Sigmoid colon (tissue), 7 donors: ENCODE data around the gene GJB2. TPM values are rescaled to one million over a fixed set of nuclear protein-coding genes. Genes with fewer than 3 reads are reported as not detected.

Source experiments
- DNase-seq: peaks from one replicate; pipeline ENCODE4 v3.0.0-alpha.2; 2019
- H3K27ac ChIP-seq, 4 donors: fragments of 200-600 bp; sonication (generic); one replicate each; pipeline ENCODE4 v1.5.1; 2016 to 2019; ENCODE audit warnings: mild to moderate bottlenecking in 1 of 4
- H3K27me3 ChIP-seq, 3 donors: fragments of 200-600 bp; sonication (generic); one replicate each; pipeline ENCODE4 v1.5.1; 2019; ENCODE audit warnings: mild to moderate bottlenecking in 1 of 3
- H3K36me3 ChIP-seq, 4 donors: fragments of 200-600 bp; sonication (generic); one replicate each; pipeline ENCODE4 v1.5.1; 2016 to 2019
- H3K4me1 ChIP-seq, 4 donors: fragments of 200-600 bp; sonication (generic); one replicate each; pipeline ENCODE4 v1.5.1; 2017 to 2019
- H3K4me3 ChIP-seq, 4 donors: fragments of 200-600 bp; sonication (generic); one replicate each; pipeline ENCODE4 v1.5.1; 2017 to 2019; ENCODE audit warnings: mild to moderate bottlenecking in 2 of 4, moderate library complexity in 1 of 4
- H3K9me3 ChIP-seq, 4 donors: fragments of 200-600 bp in 3 of 4; sonication (generic) in 3 of 4; one replicate each; pipeline versions ENCODE4 v1.5.1 to v1.6.1; 2013 to 2019
- EP300 ChIP-seq, 4 donors: sonication (generic); formaldehyde crosslinking; IDR thresholded peaks; one replicate each; pipeline ENCODE4 v1.6.1; 2017; ENCODE audit warnings: antibody characterized with exemption in 4 of 4
- POLR2A ChIP-seq, 2 donors: fragments of 450-650 bp; IDR thresholded peaks; one replicate each; pipeline ENCODE4 v1.6.1; 2016; ENCODE audit warnings: antibody characterized with exemption in 2 of 2, mild to moderate bottlenecking in 2 of 2, moderate library complexity in 2 of 2
- POLR2AphosphoS5 ChIP-seq, 4 donors: sonication (generic); formaldehyde crosslinking; IDR thresholded peaks; one replicate each; pipeline ENCODE4 v1.6.1; 2017; ENCODE audit warnings: antibody characterized with exemption in 4 of 4
- WGBS, 2 donors: extraction: QIAGEN DNeasy Blood & Tissue Kit; methylation state at CpG; one replicate each; pipeline ENCODE4 v1.1.7; 2013; 5-methylcytosine and 5-hydroxymethylcytosine counted together
- intact Hi-C: fragments of 100-400 bp; cut with DNase I; formaldehyde crosslinking; loops from one replicate; pipeline ENCODE4 v1.15.1; 2023
- polyA plus RNA-seq, 3 donors: library from polyadenylated mRNA; stranded (reverse); fragments of 200-250 nt; gene quantifications; one replicate each; pipeline ENCODE4 v1.2.3, GENCODE V29; 2013
- total RNA-seq, 4 donors: library from RNA; depleted of rRNA; stranded (reverse); fragments of >200 nt; gene quantifications; one replicate each; pipeline ENCODE4 v1.1.0, GENCODE V29; 2016
- TF ChIP-seq, protein P1 (sequence below), 4 experiments: fragments of 450-650 bp in 3 of 4; fragments of 200-600 bp in 1 of 4; IDR thresholded peaks; one replicate each; pipeline ENCODE4 v1.5.1; 2016 to 2019; ENCODE audit warnings: antibody characterized with exemption in 4 of 4, mild to moderate bottlenecking in 3 of 4, moderate library complexity in 2 of 4
- donor health status: healthy with polysubstance abuse.
- donor health status: Bipolar disorder and iron deficiency.
- donor health status: healthy.

GJB2 gene
- total and polyA plus RNA-seq, 7 donors = 0.49 to 25.9 (median 7.3) TPM; not detected in 3

DNA sequence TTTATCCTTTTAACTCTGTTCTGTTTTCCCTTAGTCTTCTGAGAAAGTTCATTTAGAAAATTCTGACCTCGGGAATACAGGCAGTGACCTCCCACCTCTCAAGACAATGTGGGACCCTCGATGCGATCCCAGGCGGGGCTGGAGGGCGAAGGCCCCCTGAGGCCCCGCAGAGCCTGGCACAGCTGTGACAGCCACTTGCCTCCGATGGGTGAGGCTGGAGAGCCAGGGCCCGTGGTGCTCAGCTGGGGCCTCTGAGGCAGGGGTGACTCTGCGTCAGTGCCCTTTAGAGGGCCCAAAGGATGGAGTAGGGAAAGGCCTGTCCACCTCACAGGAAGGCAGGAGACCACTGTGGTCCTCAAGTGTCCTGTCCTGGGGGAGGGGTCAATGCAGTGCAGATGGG, 42.2 kb downstream of the GJB2 start:
- Histone ChIP-seq H3K4me3 (no peak overlapping the region), H3K27ac (no peak overlapping the region), H3K36me3 (no peaks in the 10 kb centered on the region), H3K9me3 (no peaks in the 10 kb centered on the region), H3K4me1 (no peaks in the 10 kb centered on the region), H3K27me3 (peaks cover 3 to 65% (median 10%) of the 10 kb centered on the region in 3 donors)
- no peak for DNase-seq
- TF ChIP-seq POLR2AphosphoS5 (IDR thresholded peaks at IDR 0.05) = no peak
- TF ChIP-seq, protein P1, sequence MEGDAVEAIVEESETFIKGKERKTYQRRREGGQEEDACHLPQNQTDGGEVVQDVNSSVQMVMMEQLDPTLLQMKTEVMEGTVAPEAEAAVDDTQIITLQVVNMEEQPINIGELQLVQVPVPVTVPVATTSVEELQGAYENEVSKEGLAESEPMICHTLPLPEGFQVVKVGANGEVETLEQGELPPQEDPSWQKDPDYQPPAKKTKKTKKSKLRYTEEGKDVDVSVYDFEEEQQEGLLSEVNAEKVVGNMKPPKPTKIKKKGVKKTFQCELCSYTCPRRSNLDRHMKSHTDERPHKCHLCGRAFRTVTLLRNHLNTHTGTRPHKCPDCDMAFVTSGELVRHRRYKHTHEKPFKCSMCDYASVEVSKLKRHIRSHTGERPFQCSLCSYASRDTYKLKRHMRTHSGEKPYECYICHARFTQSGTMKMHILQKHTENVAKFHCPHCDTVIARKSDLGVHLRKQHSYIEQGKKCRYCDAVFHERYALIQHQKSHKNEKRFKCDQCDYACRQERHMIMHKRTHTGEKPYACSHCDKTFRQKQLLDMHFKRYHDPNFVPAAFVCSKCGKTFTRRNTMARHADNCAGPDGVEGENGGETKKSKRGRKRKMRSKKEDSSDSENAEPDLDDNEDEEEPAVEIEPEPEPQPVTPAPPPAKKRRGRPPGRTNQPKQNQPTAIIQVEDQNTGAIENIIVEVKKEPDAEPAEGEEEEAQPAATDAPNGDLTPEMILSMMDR (IDR thresholded peaks at IDR 0.05) = no peak
- TF ChIP-seq EP300 (IDR thresholded peaks at IDR 0.05) = no peak
- no peak for TF ChIP-seq POLR2A (IDR thresholded peaks at IDR 0.05)
- intact Hi-C loops = no loop called here
- WGBS, 2 donors = 78 to 85% methylated on average over 9 of the region's 9 CpGs

DNA sequence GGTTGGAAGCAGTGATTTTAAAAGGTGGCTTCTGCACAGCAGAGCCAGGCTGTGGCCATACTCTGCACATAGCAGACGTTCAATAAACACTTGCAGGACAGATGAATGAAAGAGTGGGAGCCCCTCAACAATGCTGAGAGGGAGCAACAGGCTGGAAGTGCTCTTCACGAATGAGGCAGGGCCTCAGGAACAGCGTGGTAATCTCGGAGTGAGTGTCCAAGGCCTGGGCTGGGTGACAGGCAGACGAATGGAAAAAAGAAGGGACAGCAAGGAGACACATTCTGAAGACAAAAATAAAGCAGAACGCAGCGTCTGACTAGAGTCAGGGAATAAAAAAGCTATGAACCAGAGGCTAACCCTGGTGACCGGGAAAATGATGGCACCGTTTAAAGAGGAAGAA, 43.0 kb downstream of the GJB2 start:
- H3K4me1 ChIP-seq = no peaks in the 10 kb centered on the region
- H3K27ac ChIP-seq = no peak overlapping the region
- intact Hi-C loops = no loop called here
- no peak overlapping the region for H3K4me3 ChIP-seq
- H3K36me3 ChIP-seq = no peaks in the 10 kb centered on the region
- peaks cover 3 to 58% (median 9%) of the 10 kb centered on the region in 3 donors for H3K27me3 ChIP-seq
- TF ChIP-seq POLR2AphosphoS5 (IDR thresholded peaks at IDR 0.05) (no peak), POLR2A (IDR thresholded peaks at IDR 0.05) (no peak), EP300 (IDR thresholded peaks at IDR 0.05) (no peak)
- TF ChIP-seq, protein P1 (IDR thresholded peaks at IDR 0.05) = no peak
- no peaks in the 10 kb centered on the region for H3K9me3 ChIP-seq
- no peak for DNase-seq
- 71 to 83% methylated on average over 9 of the region's 9 CpGs for WGBS, 2 donors

DNA sequence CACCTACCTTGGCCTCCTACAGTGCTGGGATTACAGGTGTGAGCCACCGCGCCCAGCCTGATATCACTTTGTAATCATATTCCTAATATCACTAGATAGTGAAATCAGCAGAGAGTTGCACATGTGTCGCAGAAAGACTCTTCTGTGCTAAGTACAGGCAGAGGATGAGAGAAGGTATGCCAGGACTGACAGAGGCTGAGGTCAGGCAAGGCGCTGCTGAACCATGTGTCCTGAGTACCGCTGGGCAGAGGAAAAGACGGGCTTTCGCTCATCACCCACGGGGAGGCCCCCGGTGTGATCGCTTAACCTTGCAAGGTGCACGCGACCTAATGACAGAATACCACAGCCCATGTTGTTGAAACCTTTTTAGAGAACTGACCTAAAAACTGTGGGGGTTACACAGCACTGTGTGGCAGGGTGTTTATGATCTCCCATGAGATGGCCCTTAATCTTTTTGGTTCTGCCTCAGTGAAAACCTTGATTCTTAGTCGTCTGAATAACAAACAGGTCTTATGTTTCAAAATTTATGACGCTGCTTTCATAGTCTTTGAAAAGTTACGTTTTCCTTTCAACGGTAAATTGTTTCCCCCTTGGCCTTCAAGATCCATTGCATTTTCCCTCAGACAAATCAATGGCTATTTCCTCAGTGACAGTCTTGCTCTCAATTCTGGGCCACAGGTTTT, 44.1 kb downstream of the GJB2 start:
- H3K4me1 ChIP-seq = no peaks in the 10 kb centered on the region
- intact Hi-C loops = no loop called here
- no peak overlapping the region for H3K27ac ChIP-seq
- no peak for DNase-seq
- no peaks in the 10 kb centered on the region for H3K9me3 ChIP-seq
- peaks cover 3 to 55% (median 5%) of the 10 kb centered on the region in 3 donors for H3K27me3 ChIP-seq
- H3K36me3 ChIP-seq = no peaks in the 10 kb centered on the region
- WGBS, 2 donors = 92 to 93% methylated on average over 16 of the region's 16 CpGs
- TF ChIP-seq POLR2A (IDR thresholded peaks at IDR 0.05) (no peak), POLR2AphosphoS5 (IDR thresholded peaks at IDR 0.05) (no peak), EP300 (IDR thresholded peaks at IDR 0.05) (no peak)
- TF ChIP-seq, protein P1 (IDR thresholded peaks at IDR 0.05) = no peak
- no peak overlapping the region for H3K4me3 ChIP-seq

DNA sequence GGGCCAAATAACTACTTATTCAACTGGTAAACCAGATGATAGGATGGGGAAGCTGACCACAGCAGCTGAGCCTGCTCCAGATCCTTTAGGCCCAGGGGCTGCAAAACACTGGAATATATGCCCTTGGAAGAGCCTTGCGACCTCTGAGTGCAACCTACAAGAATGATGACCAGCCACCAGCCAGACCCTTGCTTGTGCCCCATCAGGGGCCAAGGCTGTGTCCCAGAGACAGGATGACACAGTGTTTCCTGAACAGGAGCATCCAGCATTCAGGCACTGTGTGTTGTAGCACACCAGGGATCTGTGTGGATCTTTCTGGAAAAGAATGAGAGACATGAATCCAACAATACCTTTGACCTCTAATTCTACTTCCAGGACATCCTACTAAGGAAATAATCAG, 46.4 kb downstream of the GJB2 start:
- Histone ChIP-seq H3K4me1 (peaks cover 0 to 10% (median 8%) of the 10 kb centered on the region in 4 donors), H3K4me3 (no peak overlapping the region), H3K27ac (no peak overlapping the region), H3K36me3 (no peaks in the 10 kb centered on the region), H3K27me3 (peaks cover 13 to 64% (median 19%) of the 10 kb centered on the region in 3 donors), H3K9me3 (no peaks in the 10 kb centered on the region)
- TF ChIP-seq EP300 (IDR thresholded peaks at IDR 0.05) (no peak), POLR2AphosphoS5 (IDR thresholded peaks at IDR 0.05) (no peak), POLR2A (IDR thresholded peaks at IDR 0.05) (no peak)
- TF ChIP-seq, protein P1 (IDR thresholded peaks at IDR 0.05) = no peak
- DNase-seq = no peak
- WGBS, 2 donors = 97 to 99% methylated on average over 1 of the region's 1 CpG
- intact Hi-C loops = no loop called here
